ENCODE measurements around the gene MEF2A.

Gene MEF2A

DNA sequence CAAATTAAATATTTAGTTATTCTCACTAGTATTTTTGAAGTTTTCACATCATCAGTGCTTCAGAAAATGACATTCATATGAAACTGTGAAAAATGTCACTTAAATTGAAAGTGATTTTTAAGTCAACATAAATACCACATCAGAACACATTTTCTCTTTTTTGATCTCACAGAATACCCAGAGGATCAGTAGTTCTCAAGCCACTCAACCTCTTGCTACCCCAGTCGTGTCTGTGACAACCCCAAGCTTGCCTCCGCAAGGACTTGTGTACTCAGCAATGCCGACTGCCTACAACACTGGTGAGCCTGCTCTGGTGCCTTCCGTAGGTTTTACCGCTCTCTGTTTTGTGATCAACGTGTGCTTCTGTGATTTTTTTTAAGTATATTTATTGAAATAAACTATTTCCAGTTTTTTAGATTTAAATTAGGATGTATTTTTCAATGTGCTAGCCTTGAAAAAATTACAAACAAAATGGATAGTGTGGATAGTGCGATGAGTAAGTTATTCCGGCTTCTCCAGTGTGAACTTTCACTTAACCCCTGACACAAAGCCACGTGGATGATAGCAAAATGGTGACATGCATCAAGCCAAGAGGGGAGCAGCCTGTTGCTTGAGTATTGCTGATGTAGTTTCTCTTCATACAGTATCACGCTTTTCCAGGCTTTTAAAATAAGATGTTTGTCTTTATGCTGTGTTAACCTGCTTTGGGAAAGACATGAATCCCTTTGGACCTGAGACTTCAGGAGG lies 140.9 kb downstream of the MEF2A start:
- DNase-seq (ENCODE audit: low spot score): no peak

DNA sequence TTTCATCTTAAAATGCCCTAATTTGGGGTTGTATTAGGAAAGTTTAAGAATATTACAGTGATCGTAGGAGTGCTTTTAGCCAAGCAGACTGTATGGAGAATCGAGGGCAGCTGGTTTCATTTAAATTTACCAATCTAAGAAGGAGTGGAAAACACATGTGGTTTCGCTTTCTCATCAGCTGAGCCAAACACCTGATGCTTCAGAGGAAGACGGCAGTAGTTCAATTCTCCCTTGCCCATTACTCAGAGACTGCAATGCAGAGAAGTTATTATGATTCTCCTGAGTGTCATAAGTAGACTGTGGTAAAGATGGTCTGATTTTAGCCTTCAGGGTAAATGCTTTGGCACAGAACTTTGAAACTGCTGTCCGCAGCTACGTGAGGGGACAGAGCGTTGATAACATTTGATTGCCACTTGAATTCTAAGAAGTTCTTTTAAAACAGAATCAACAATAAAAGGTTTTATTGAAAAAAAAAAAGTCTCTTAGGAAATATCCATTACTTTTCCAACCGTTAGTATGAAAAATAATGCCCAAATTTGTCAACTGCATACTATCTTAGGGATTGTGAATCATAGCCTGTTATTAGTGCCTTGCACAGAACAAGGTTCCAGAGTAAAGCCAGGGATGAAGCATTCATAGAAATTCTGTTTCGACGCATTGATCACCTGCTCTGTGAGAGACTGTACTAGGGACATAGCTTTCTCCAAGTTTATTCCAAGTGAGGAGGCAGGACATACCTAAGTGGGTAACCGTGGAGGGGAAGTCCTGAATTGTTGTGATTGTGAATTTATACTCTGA lies 141.9 kb downstream of the MEF2A start:
- DNase-seq (ENCODE audit: low spot score): no peak

DNA sequence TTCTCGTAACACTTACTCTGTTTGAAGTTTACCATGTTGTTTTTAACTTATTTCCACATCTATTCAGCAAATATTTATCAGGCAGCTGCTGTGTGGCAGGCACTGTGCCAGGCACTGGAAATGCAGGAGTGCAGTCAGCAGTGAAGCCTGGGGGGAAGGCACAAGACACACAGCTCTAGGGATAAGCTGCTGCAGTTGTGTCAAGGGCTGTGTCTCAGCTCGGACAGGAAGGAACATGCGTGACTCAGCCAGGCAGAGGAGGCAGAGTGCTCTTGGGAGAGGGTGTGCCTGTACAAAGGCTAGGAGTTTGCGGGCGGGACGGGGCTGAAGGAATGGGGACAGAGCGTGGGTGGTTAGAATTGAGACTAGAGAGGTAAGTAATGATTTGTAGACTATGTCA lies 142.8 kb downstream of the MEF2A start:
- DNase-seq (ENCODE audit: low spot score): no peak

DNA sequence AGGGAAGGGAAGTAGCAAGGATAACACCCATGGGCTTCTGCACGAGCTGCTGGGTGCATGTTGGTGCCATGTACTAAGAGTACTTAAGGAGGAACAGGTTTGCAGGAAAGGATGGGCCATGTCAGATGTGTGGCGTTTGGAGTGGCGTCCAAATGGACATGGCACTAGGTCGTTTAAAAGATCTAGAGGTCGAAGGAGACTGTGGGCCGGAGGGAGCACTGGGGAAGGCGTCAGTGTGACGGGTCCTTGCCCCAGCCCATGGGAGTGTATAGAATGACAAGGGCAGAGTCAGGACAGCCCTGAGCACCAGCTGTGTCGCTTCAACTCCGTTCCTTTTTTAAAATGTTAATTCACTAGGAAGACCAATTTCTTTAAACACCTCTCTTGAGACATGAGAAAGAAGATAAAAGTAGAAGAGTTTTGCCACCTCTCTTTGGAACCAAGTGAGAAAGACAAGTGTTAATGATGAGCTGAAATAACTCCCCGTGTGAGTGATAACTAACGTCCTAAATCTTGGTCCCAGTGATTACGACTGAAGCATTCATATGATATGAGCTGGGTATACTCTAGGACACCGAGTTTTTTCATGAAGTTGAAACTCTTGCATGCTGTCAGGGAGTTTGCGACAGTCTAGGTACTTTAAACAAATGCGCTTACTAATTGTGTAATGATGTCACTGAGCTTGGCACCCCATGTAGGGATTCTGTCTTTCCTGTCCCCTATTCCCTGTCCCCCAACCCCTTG lies 143.6 kb downstream of the MEF2A start:
- DNase-seq (ENCODE audit: low spot score): no peak

DNA sequence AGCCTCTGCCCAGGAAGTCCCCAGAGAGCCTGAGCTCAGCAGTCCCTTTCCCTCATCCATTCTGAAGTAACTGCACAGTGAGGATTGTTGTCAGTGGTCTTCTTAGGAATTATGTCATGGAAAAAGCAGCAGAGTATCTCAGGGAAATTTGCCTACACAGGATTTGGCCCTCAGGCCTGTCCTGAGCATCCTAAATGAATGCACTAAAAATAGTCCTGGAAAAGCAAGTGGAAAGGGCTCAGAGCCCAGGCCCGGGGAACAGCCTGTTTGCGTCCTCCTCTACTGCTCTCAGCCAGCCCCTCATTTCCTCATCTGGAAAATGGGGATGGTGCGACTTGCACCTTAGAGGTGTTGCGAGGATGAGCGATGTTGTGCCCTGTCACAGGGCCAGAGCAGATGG lies 145.8 kb downstream of the MEF2A start:
- DNase-seq (ENCODE audit: low spot score): no peak

DNA sequence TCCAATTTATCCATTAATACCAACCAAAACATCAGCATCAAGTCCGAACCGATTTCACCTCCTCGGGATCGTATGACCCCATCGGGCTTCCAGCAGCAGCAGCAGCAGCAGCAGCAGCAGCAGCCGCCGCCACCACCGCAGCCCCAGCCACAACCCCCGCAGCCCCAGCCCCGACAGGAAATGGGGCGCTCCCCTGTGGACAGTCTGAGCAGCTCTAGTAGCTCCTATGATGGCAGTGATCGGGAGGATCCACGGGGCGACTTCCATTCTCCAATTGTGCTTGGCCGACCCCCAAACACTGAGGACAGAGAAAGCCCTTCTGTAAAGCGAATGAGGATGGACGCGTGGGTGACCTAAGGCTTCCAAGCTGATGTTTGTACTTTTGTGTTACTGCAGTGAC lies 146.6 kb downstream of the MEF2A start:
- no peak for DNase-seq (ENCODE audit: low spot score)

DNA sequence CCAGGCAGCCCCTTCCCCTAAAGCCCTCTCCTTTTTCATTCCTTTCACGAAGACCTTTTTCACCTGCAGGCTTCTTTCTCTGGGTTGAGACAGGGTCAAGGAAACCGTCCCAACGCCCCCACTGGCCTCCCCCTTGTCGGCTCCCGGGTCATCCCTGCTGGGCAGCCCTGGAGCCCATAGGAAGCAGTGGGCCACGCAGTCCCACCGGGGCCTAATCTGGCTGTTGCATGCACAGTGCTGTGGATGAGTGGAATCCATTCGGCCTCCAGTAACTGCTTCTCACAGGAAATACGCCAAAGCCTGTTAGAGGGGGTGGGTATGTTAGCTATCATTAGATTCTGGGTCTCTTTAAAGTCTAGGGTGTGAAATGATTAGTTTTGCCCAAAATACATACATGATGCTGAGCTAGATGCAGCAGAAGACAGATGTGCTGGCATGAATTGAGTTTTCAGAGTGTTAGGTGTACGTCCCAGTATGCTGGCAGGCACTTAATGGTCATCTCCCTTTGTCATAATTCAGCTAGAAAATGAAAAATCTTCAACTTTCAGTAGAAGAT lies 150.8 kb downstream of the MEF2A start:
- no peak for DNase-seq (ENCODE audit: low spot score)

DNA sequence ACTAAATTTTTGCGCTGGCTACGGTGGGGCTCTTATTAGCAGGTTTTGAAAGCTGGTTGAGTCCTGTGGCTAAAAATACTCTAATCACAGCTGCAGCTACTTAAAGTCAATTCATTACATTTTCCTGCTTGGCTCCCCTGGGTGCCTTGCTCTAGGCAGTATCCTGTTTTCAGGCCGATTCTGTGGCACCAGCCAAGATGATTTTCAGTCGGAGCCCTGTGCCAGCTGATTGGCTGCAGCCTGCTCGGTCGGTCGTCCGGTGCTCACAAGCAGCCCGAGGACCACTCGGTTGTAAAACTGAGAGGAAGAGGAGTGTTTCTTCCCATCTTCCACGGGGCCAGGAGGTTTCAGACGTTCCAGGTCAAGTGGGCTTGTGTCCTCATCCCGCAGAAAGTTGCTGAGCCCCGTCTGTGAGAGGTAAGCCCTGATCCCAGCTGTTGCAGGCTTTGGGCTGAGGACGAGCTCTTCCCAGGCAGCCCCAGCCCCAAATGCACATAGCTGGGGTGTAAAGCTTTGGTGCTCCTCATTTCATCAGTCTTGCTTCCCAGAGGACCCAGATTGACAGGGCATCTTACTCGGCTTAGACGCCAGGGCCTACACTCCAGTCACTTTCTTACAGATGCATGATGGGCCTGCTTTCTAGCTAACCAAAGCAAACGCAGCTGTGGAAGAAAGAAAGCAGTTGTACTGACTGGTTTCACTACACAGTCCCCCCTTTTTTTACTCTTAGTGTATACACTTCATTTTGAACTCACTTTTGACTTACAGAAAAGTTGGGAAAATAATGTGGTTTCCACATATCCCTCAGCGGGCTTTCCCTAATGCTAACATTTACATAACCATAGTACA lies 151.6 kb downstream of the MEF2A start:
- no peak for DNase-seq (ENCODE audit: low spot score)

DNA sequence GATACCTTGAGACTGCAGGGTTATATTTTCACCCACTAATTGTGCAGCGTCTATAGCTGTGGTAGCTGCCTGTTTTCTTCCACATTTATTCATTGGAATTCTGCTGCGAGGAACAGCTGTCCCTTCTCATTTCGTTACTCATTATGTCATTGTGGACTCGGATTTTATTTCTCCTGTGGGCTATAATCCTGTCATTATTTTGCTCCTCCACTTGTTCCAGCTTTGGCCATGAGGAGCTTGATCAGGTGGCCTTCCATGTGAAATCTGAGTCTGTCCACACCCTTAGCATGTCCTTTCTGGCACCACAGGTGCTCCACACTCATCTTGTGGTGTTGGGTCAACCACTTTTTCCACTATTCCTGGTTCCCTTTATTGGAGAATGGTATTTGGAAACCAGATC lies 152.6 kb downstream of the MEF2A start:
- no peak for DNase-seq (ENCODE audit: low spot score)

DNA sequence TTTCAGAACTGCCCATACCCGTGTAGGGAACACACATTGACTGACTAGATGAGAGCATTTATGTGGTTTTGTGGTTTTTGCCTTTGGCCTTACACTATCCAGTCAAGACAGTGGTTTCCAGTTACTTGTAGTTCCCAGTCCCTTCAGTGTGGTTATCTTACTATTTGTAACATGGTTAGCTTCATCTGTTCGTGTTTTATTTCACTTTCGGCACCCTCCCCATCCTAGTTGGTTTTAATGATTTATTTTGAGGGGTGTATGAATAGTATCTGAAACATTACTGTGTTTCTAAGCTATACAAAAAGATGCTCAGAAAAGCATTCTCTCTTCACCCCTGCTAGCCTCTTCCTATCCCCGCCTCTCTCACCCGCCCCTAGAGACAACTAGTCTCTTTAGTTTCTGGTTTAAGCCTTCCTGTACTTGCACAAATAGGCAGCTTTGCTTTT lies 153.3 kb downstream of the MEF2A start:
- DNase-seq (ENCODE audit: low spot score): no peak

DNA sequence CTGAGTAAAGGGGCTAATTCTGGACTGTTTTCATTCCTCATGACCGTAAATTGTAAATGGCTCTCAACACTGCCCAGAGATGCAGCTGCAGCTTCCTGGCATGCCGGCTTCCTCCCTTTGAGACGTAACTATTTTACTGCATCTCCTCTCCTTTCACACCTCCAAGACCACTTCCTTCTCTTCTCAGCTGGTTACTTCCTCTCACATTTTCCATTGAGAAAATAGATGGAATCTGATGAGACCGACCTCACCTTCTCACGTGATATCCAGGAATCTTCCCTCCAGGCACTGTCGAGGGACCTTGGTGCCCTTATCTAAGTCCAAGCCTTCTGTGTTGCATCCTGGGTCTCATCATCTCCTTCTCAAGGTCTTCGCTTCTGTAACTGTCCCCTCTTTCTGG lies 154.7 kb downstream of the MEF2A start:
- DNase-seq (ENCODE audit: low spot score): no peak

DNA sequence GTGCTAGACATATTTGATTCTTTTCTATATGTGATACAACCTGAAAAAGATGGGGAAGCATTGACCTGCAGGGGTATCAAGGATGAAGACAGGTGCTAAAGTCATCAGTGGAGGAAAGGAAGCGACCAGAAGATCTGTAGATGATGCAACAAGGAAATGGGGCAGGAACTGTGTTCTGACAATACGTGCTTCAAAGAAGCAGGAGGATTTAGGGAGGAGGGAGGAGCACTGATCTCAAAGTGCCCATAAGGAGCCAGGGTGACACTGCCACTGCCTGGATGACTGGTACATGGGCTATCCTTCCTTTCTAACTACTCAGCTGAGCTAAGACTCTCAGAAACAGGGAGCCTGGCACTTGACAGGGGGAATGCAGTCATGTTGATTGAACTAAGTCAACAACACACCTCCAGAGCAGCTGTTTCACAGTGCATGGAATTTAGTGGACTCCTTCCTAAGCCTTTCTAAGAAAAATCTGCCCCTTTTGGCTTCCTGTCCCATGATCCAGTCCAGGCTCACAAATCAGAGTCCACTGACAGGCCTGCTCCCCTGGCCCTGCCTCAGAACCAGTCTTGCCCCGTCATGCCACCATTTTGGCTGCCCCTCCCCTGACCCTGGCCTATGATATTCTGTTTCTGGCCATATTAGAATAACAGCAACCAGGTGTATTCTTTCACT lies 155.5 kb downstream of the MEF2A start:
- DNase-seq (ENCODE audit: low spot score): no peak

DNA sequence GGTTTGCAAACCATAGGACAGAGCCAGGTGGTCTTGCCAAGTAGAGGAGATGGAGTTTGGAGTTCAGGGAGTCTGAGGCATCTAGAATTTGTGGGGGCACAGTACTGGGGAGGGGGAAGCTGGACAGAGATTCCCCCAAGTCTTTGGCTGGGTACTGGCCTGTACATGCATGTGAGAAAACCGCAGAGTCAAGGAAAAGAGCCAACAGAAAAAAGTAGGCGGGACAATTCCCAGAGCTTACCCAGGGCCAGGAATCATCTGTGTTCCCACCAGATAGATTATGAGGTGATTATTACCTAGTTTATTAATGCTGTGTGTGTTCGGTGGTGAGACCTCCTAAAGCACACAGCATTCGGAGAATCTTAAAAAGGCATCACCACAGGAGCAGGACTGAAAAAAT lies 156.1 kb downstream of the MEF2A start:
- no peak for DNase-seq (ENCODE audit: low spot score)

DNA sequence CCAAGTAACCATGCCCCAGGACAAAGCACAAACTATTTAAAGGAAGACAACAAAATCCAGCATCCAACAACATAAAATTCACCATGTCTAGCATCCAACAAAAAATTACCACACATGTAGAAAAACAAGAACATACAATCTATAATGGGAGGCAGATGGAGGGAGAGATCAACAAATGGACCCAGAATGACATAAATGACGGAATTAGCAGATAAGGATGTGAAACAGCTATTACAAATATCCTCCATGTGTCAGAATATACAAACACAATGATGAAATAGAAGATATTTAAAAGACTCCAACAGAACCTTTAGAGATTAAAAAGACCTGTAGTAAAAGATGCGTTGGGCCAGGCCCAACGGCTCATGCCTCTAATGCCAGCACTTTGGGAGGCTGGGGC lies 156.6 kb downstream of the MEF2A start:
- no peak for DNase-seq (ENCODE audit: low spot score)

DNA sequence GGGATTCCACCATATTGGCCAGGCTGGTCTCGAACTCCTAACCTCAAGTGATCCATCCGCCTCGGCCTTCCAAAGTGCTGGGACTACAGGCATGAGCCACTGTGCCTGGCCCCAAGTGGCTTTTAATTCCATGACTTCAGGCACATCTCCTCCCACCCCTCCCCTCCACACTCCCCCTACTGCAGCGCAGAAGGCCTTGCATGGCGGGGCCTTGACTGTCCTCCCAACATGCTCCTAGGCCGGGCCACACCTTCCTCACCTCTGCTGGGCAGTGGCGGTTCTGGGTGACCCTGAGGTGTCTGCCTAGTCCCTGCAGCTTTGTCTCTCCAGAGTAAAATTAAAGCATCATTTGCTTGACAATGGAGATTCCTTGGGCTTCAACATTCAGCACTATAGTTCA lies 160.5 kb downstream of the MEF2A start:
- no peak for DNase-seq (ENCODE audit: low spot score)

DNA sequence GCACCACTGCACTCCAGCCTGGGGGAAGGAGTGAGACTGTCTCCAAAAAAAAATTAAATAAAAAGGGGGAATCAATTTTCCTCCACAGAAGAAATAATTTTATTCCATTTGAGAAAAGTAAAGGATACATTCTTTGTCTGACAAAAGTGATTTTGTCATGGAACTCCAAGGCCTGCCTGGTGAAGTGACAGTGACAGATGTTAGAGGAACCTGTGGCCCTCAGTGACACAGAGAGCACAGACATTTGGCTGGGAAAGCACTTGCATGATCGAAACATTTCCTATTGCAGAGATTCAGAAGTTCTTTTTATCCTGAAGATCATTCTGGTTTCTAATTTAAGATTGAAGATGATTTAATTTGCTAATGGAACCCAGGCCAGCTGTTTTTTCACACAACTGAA lies 161.5 kb downstream of the MEF2A start:
- no peak for DNase-seq (ENCODE audit: low spot score)

DNA sequence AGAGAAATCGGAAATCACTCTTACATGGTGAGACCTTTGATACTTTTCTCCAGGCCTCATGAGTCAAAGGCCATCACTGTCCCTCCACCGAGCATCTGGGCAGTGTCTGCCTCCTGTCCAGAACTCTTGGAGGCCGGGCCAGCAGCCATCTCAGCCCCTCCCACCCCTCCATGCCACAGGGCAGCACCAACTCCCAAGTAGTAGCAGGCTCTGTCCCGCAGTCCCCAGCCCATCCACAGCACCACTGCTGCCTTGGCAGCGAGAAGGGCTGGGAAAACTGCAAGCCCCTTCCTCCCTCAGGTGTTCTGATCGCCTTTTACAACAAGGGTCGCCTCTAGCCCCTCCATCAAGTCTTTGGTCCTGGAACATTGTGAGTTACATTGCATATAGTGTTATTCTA lies 161.9 kb downstream of the MEF2A start:
- DNase-seq (ENCODE audit: low spot score): no peak

DNA sequence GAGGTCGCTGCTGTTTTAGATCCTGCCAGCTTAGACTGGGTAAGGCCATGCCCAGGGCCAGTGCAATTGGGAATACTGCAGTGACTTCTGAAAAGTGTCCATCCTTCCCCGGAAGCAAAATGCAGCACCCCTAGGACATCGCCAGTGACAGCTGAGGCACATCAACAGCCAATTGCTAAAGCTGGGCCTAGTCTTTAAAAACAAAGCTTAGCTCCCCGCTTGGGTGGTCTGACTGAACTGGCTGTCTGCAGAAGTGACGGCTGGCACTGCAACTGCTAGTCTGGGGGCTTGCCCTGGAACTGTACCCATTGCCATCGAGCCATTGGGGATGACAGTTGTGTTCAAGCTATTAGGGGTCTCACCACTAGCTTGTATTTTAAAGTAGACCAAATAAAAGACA lies 163.1 kb downstream of the MEF2A start:
- no peak for DNase-seq (ENCODE audit: low spot score)

DNA sequence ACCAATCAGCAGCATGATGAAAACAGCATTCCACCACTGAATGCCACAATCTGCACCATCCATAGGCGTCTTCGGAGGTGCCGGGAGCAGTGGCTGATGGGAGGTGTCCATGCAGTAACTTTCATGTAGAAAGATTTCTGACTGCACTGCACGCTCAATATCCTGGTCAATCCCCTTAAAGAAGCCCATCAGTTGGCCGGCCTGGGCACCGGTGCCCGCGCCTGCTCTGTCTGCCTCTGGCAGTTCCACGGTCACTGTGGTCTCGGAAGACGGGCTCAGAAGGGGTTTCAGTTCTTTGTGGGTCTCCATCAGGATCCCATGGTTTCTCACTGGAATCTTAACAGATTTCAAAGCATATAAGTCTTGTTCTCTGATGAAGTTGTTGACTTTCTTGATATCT lies 163.5 kb downstream of the MEF2A start:
- DNase-seq (ENCODE audit: low spot score): no peak

DNA sequence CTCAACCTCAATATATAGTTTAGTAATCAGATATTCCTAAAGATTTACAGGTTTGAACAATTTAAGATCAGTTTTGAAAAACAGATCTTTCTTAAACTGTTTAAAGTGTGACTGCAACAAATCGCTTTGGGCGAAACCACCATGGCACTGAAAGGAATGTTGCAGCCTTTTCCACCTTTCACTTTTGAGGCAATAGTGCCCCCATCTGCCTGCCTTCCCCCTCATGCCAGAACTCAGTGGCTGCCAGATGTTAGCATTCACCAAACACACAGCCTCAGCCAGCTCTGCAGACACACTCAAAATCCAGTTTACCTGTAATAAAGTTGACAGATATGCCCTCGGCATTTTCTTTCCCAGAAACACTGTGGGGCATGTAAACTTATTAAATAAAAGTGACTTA lies 164.1 kb downstream of the MEF2A start:
- DNase-seq (ENCODE audit: low spot score): no peak
